22Rv1 (cell line): ENCODE data around the gene MBNL3.

ENCODE experiments used
- H3K27ac ChIP-seq: fragments of 450-650 bp; 2 replicates; pipeline ENCODE4 v1.5.1; 2017
- CTCF ChIP-seq: fragments of 450-650 bp; IDR thresholded peaks from 2 replicates; pipeline ENCODE4 v1.5.1; 2017; ENCODE audit warnings: mild to moderate bottlenecking
- ZFX ChIP-seq: fragments of 450-650 bp; IDR thresholded peaks from 2 replicates; pipeline ENCODE4 v1.6.1; 2017; ENCODE audit warnings: antibody characterized with exemption, borderline replicate concordance

MBNL3 gene

GRCh38 chrX:132489578-132490419, 961 bp upstream of the MBNL3 start:
- peak; percentile 12; the same call in 1 of the 2 replicates for TF ChIP-seq CTCF
- TF ChIP-seq ZFX = no peak
- H3K27ac ChIP-seq = peak overlapping the region; percentile 84

DNA sequence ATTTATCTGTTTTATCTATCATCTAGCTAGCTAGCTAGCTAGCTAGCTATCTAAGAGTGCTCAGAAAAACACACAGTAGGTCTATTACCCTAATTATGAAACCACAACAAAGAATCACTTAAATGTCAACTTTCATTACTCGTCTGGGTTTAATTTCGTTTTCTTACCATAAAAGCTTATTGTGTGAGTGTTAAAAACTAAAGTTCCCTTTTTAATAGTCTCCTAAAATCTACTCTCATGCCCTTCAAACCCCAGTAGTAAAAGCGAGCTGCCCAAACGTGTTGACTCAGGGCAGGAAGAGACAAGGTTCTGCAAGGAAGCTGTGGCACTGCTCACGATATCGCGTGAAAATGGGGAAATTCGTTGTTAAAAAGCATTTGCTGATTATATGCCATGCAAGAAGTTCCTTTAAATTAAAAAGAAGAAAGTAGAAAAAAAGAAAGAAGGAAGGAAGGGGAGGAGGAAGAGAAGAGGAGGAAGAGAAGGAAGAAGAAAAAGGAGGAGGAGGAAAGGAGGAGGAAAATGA, 595 bp downstream of the MBNL3 start:
- H3K27ac ChIP-seq = peak overlapping the region; percentile 84
- TF ChIP-seq ZFX (no peak), CTCF (no peak)

GRCh38 chrX:132486599-132487178, 2.1 kb downstream of the MBNL3 start:
- H3K27ac ChIP-seq = no peak overlapping the region
- TF ChIP-seq CTCF (no peak), ZFX (no peak)

DNA sequence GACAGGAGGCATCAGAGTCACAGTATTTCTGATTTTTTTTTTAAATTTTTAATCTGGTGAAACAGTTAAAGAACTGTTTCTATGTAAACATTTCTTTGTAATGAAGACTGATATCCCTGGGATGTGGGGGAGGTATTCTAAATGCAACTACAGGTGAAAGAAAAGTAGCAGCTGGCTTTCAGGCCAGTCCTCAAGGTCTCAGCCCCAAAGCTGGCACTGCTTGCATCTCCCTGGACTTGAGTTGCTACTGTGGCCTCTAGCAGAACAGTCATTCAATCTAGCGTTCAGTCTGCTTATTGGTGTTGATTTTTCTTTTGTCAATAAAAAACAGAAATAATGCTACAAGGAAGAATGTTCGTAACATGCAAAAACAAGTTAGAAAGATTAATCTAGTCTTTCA, 4.9 kb downstream of the MBNL3 start:
- TF ChIP-seq ZFX (no peak), CTCF (no peak)
- peak overlapping the region; percentile 25 for H3K27ac ChIP-seq

- TF ChIP-seq ZFX (no peak), CTCF (no peak)
- peak overlapping the region; percentile 25 for H3K27ac ChIP-seq
These were observed 5.3 kb downstream of the MBNL3 start for GRCh38 chrX:132483488-132483887.

- peak overlapping the region; percentile 25; the same call in 1 of the 2 replicates for H3K27ac ChIP-seq
- TF ChIP-seq ZFX (no peak), CTCF (no peak)
These were observed 6.2 kb downstream of the MBNL3 start for GRCh38 chrX:132482632-132483031.

GRCh38 chrX:132481449-132481848, 7.4 kb downstream of the MBNL3 start:
- TF ChIP-seq CTCF = no peak
- no peak for TF ChIP-seq ZFX
- no peak overlapping the region for H3K27ac ChIP-seq
